Suppressor macrophage treated with lipopolysaccharide for 4 hours (primary cell): ENCODE data around the gene LCN1.

Source experiments
- DNase-seq: peaks from one replicate; pipeline ENCODE4 v3.0.0-alpha.2; 2020

The LCN1 gene

DNA sequence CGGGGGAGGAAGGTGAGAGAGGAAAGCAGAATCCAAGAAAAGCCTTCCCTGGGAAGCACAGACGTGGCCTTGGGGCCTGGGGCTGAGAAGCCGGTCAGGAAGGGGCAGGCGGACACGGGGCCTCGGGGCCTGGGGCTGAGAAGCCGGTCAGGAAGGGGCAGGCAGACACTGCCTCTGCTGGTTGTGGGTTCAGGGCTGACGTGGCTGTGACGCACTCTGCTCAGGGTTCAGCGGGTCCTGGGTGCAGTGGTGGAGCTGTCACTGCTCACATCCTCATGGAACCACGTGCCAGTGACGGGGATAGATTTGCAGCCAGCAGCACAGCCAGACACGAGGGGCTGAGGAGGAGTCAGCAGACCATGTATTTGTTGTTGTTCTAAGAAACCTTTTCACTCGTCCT, 53.1 kb downstream of the LCN1 start:
- DNase-seq: no peak

DNA sequence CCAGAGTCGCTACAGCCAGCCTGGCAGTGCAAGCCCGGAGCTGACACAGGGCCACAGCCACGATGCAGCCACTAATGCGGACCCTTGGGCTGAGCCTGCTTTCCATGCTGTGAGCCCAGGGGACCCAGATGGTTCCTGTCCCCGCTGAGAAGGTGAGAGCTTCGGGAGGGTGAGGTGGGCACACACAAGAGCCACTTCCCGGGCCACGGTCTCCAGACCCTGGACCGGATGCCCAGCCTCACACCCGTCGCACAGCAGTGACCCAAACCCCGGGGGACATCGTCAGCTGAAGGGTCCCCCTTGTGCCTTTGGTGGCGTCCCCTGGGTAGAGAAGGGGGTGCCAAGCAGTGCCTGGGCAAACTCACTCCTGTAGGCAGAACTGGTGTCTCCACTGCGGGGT, 53.7 kb downstream of the LCN1 start:
- DNase-seq: no peak
